Fibroblast of the conjunctiva (primary cell): ENCODE measurements around the gene WDR18.
"Not testable (repeated sequence)": the region's sequence is repeated elsewhere in the genome, so short reads cannot be mapped to it uniquely, and the experiment has no call there.

ENCODE experiments used
- DNase-seq: peaks from one replicate; pipeline ENCODE4 v3.0.0-alpha.2; 2010; ENCODE audit warnings: low read depth

Gene WDR18

GRCh38 chr19:950352-951066 is 33.6 kb upstream of the WDR18 start:
- DNase-seq, result no peak

- DNase-seq, result no peak
Measured at GRCh38 chr19:952049-952679, 32.0 kb upstream of the WDR18 start.

GRCh38 chr19:952680-953444 is 31.3 kb upstream of the WDR18 start:
- no peak for DNase-seq

- DNase-seq, result no peak
Measured at GRCh38 chr19:953445-954271, 30.5 kb upstream of the WDR18 start.

DNA sequence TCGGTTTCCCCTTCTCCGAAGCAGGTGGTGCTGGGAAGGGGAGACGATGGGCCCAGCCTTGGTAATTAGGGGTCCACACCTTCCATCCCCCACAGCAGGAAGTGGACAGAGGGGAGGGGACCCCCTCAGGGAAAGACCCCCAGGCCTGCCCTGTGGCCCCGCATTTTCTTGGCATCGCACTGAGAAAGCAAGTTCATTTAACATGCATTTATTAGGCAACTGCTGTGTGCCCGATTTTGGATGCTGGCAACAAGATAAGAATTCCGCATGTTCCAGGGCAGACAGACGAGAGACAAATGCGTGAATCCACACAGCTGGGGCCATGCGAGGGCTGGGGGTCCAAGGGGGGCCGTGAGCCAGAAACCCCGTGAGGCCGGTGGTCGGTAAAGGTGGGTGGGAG is 29.9 kb upstream of the WDR18 start:
- DNase-seq, result no peak

DNA sequence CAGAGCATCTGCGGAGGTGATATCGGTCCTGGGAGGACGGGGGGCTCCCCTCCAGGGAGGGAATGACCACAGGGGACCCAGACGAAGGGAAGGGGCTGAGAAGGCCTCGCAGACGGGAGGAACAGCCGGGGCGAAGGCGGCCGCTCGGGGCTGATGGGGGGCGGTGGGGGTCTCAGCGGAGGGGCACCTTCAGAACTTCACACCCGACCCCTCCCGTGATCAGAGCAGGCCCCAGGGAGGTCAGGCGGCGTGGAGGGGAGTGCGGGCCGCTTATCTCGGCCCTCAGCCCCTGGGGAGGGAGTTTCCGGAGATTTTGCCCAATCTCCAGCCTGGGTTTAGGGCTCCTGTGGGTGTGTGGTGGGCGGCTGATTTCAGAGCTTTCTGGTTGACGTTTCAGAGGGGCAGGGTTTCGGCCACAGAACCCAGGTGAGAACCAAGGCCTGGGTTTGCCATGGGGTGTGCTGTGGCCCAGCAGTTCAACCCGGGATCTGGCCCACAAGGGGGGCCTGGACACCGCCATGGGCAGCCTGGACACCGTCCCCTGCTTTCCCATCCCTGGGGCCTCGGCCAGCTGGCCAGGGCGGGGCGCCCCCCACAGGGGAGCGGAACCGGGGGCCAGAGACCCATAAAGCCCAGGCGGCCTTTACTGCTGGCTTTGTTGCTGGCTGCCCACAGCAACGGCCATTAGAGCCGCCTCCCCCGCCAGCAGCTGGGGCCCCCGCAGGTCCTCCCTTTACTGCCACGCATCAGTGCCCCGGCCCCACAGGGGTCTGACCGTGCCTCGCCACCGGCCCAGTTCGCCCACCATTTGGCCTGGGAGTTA is 29.3 kb upstream of the WDR18 start:
- DNase-seq, result no peak

GRCh38 chr19:955803-956765 is 28.1 kb upstream of the WDR18 start:
- DNase-seq, result no peak

DNA sequence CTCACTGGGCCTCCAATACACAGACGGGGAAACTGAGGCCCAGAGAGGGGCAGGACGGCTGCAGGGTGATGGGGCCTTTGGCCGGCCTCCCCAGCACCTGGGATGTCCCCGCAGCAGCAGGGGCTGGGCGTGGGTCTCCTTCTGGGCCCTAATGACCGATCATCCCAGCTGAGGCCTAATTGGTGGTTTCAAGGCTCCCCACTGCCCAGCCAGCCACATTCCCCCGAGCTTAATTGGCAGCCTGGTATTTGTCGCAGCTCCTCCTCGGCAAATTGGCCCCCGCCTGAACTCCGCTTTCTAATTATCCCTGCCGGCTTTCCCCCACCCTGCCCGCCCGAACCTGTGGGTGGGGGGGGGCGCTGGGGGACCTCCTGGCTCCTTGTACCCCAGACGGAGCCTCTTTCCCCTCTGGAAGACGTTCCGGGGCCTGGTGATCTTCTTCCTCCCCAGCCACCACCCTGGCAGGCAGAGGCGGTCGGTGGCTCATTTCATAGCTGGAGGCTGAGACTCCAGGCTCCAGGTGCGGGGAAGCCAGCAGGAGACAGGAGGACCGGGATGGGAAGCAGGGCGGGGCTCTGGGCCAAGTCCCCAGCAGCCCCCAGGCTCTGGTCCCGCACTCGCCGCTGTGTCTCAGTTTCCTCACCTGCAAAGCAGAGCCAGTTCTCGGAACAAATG is 27.2 kb upstream of the WDR18 start:
- DNase-seq, result no peak

- DNase-seq, result not testable (repeated sequence)
Measured at GRCh38 chr19:957578-957977, 26.6 kb upstream of the WDR18 start.

GRCh38 chr19:958967-959855 is 24.9 kb upstream of the WDR18 start:
- DNase-seq, result no peak

DNA sequence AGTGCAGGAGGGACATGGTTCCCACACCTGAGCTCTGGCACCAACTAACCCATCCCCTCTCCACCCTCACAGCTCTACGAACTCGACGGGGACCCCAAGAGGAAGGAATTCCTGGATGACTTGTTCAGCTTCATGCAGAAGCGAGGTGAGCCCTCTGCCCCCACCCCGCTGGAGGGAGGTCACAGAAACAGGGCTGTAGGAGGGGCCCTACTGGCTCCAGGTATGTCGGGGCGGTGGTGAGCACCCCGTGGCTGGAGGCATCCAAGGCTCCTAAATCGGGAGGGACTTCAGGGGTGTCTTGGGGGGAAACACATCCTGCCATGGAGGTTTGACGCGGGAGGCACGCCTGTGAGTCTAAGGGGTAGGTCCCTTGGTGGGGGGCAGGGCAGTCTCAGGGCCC is 24.1 kb upstream of the WDR18 start:
- no peak for DNase-seq

DNA sequence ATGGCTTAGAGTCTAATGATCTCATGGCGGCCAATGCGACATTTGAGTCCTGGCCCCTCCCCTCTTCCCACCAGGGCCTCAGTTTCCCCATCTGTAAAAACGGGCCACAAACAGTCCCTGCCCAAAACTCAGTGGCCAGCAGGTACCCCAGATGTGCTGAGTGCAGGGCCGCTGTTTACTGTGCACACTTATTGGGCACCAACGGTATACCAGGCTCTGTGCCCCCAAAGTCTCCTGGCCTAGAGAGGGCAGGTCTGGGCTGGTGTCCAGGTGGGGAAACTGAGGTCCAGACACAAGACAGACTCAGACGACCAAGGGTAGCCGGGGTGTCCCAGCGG is 23.6 kb upstream of the WDR18 start:
- DNase-seq, result no peak

GRCh38 chr19:961866-962620 is 22.1 kb upstream of the WDR18 start:
- DNase-seq, result no peak

DNA sequence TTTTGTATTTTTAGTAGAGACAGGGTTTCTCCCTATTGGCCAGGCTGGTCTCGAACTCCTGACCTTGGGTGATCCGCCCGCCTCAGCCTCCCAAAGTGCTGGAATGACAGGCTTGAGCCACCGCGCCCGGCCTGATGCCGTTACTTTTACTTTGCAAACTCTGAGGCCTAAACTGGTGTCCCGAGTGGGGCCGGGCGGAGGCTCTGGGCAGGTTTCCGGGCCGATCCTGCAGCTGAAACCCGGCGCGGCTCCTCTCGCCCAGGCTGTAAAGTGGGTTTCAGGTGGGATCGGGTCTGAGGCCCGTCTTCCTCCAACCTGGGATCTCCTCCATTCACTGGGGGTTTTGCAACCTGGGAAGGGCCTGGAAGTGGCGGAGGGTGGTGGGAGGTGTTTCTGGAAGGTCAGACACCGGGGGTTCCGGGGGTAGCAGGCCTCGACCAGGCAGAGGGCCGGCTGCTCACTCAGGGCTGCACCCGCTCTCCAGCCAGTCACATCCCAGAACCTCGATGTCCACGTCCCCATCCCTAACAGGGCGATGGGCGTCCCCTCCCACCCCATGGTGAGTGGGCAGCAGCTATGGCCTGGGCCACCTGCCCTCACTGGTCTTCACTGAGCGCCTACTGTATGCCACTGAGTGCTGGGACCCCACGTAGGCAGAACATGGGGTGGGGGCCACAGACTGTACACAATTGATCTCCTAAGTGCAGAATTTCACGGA is 21.3 kb upstream of the WDR18 start:
- no peak for DNase-seq

DNA sequence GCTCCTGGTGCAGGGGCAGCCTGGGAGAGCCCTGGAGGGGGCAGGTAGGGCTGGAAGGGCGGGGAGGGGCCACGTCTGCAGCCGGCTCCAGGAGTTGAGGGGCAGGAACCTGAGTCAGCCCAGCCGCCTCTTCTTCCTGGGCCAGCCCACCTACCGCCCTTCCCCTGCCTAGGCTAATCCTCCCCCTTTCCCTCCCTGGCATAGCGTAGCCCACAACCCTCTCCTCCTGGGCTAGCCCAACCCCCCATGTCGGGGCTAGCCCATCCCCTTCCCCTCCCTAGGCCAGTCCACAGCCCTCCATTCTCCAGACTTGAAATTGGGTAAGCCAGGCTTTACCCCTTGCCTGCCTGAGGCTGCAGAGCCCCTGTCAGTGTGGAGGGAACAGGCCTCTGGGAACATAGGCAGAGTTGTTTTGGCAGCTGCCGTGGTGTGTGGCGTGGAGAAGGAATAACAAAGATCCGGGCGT is 20.6 kb upstream of the WDR18 start:
- no peak for DNase-seq

GRCh38 chr19:964116-964520 is 20.0 kb upstream of the WDR18 start:
- no peak for DNase-seq
